ENCODE measurements around the gene SEMA5A. TPM values are rescaled to one million over a fixed set of nuclear protein-coding genes. Genes with fewer than 3 reads are reported as not detected.

SEMA5A gene
- polyA plus RNA-seq, 1 of the 3 experiments (the other 2 are of a cell fraction) = 0.58 TPM

DNA sequence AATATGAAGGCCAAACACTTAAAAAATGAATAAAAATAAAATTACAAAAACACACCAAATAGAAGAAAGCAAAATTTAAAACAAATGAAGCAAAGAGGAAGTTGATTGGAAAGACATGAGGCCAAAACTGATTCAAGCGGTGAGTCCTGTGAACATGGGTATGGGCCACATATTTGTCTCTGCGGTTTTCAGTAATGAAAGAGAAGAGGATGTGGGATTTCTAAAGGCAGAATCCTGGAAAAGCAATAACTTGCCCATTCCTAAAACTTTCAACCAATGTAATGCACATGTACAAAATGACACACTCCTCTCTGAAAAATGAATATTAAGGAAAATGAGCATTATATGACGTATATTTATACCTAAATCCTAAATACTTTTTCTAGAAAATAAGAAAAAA lies 263.7 kb downstream of the SEMA5A start:
- no peak overlapping the region for H3K9ac ChIP-seq
- no peak overlapping the region for H3K4me2 ChIP-seq
- no peaks in the 10 kb centered on the region for H3K9me3 ChIP-seq
- H2AFZ ChIP-seq (ENCODE audit: low read depth) = no peak overlapping the region
- H3K27ac ChIP-seq (ENCODE audit: low read depth in 2 of 2, low read length in 1 of 2) = no peak overlapping the region
- H3K36me3 ChIP-seq (replicated peaks in 1 of 2; ENCODE audit: control insufficient read depth in 1 of 2, insufficient read depth in 2 of 2, low read length in 1 of 2) = no peaks in the 10 kb centered on the region
- H3K79me2 ChIP-seq (ENCODE audit: insufficient read depth) = no peaks in the 10 kb centered on the region
- CTCF ChIA-PET = no interaction called here
- H3K4me3 ChIP-seq (ENCODE audit: low read depth in 2 of 2, low read length in 1 of 2) = no peak overlapping the region
- 71% methylated on average over 3 of the region's 3 CpGs for WGBS (ENCODE audit: low lambda C conversion rate)
- no peaks in the 10 kb centered on the region for H4K20me1 ChIP-seq (ENCODE audit: insufficient read depth)
- POLR2A ChIA-PET = no interaction called here
- TF ChIP-seq MEF2A (IDR thresholded peaks at IDR 0.05; ENCODE audit: borderline replicate concordance, low read depth) (no peak), TAF1 (IDR thresholded peaks at IDR 0.05; ENCODE audit: borderline replicate concordance, low read depth, low read length) (no peak), FOXM1 (IDR thresholded peaks at IDR 0.05; ENCODE audit: low read depth) (no peak), FOSL2 (IDR thresholded peaks at IDR 0.05; ENCODE audit: borderline replicate concordance, low read depth) (no peak), RFX5 (IDR thresholded peaks at IDR 0.05; ENCODE audit: low read length) (no peak), YY1 (IDR thresholded peaks at IDR 0.05; ENCODE audit: low read depth) (no peak), RXRA (IDR thresholded peaks at IDR 0.05; ENCODE audit: borderline replicate concordance, low read depth) (no peak), EZH2phosphoT487 (IDR thresholded peaks at IDR 0.05; ENCODE audit: borderline replicate concordance, low read depth) (no peak), GATA2 (CRISPR knock-in tag; IDR thresholded peaks at IDR 0.05) (no peak), POLR2AphosphoS5 (IDR thresholded peaks at IDR 0.05; ENCODE audit: low read depth, low read length) (no peak), RAD21 (IDR thresholded peaks at IDR 0.05; ENCODE audit: low read length) (no peak), GABPA (IDR thresholded peaks at IDR 0.05; ENCODE audit: low read depth) (no peak), SIN3A (IDR thresholded peaks at IDR 0.05; ENCODE audit: borderline replicate concordance, low read depth, low read length) (no peak)
- TF ChIP-seq, protein P1, sequence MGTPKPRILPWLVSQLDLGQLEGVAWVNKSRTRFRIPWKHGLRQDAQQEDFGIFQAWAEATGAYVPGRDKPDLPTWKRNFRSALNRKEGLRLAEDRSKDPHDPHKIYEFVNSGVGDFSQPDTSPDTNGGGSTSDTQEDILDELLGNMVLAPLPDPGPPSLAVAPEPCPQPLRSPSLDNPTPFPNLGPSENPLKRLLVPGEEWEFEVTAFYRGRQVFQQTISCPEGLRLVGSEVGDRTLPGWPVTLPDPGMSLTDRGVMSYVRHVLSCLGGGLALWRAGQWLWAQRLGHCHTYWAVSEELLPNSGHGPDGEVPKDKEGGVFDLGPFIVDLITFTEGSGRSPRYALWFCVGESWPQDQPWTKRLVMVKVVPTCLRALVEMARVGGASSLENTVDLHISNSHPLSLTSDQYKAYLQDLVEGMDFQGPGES (IDR thresholded peaks at IDR 0.05; ENCODE audit: low read depth, low read length) = no peak
- TF ChIP-seq, protein P2, sequence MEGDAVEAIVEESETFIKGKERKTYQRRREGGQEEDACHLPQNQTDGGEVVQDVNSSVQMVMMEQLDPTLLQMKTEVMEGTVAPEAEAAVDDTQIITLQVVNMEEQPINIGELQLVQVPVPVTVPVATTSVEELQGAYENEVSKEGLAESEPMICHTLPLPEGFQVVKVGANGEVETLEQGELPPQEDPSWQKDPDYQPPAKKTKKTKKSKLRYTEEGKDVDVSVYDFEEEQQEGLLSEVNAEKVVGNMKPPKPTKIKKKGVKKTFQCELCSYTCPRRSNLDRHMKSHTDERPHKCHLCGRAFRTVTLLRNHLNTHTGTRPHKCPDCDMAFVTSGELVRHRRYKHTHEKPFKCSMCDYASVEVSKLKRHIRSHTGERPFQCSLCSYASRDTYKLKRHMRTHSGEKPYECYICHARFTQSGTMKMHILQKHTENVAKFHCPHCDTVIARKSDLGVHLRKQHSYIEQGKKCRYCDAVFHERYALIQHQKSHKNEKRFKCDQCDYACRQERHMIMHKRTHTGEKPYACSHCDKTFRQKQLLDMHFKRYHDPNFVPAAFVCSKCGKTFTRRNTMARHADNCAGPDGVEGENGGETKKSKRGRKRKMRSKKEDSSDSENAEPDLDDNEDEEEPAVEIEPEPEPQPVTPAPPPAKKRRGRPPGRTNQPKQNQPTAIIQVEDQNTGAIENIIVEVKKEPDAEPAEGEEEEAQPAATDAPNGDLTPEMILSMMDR (IDR thresholded peaks at IDR 0.05) = no peak
- TF ChIP-seq, protein P3, sequence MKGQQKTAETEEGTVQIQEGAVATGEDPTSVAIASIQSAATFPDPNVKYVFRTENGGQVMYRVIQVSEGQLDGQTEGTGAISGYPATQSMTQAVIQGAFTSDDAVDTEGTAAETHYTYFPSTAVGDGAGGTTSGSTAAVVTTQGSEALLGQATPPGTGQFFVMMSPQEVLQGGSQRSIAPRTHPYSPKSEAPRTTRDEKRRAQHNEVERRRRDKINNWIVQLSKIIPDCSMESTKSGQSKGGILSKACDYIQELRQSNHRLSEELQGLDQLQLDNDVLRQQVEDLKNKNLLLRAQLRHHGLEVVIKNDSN (IDR thresholded peaks at IDR 0.05; ENCODE audit: borderline replicate concordance, low read depth) = no peak
- TF ChIP-seq, protein P4, sequence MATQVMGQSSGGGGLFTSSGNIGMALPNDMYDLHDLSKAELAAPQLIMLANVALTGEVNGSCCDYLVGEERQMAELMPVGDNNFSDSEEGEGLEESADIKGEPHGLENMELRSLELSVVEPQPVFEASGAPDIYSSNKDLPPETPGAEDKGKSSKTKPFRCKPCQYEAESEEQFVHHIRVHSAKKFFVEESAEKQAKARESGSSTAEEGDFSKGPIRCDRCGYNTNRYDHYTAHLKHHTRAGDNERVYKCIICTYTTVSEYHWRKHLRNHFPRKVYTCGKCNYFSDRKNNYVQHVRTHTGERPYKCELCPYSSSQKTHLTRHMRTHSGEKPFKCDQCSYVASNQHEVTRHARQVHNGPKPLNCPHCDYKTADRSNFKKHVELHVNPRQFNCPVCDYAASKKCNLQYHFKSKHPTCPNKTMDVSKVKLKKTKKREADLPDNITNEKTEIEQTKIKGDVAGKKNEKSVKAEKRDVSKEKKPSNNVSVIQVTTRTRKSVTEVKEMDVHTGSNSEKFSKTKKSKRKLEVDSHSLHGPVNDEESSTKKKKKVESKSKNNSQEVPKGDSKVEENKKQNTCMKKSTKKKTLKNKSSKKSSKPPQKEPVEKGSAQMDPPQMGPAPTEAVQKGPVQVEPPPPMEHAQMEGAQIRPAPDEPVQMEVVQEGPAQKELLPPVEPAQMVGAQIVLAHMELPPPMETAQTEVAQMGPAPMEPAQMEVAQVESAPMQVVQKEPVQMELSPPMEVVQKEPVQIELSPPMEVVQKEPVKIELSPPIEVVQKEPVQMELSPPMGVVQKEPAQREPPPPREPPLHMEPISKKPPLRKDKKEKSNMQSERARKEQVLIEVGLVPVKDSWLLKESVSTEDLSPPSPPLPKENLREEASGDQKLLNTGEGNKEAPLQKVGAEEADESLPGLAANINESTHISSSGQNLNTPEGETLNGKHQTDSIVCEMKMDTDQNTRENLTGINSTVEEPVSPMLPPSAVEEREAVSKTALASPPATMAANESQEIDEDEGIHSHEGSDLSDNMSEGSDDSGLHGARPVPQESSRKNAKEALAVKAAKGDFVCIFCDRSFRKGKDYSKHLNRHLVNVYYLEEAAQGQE (IDR thresholded peaks at IDR 0.05; ENCODE audit: low read depth, low read length) = no peak
- TF ChIP-seq, protein P5, sequence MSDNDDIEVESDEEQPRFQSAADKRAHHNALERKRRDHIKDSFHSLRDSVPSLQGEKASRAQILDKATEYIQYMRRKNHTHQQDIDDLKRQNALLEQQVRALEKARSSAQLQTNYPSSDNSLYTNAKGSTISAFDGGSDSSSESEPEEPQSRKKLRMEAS (IDR thresholded peaks at IDR 0.05; ENCODE audit: low read depth) = no peak
- peaks cover 0 to 8% of the 10 kb centered on the region in 2 experiments; a peak in 2 of 4 replicates for H3K4me1 ChIP-seq (ENCODE audit: control insufficient read depth in 1 of 2, insufficient read depth in 2 of 2, low read depth in 1 of 2, low read length in 1 of 2)
- no peaks in the 10 kb centered on the region for H3K27me3 ChIP-seq (ENCODE audit: insufficient read depth)
- peaks cover 7% of the 10 kb centered on the region for H3F3A ChIP-seq (replicated peaks; ENCODE audit: insufficient read depth)
- no peaks in the 10 kb centered on the region for H3K9me2 ChIP-seq
- no peak for DNase-seq
